Measurements from ENCODE around the gene CBX7. TPM values are rescaled to one million over a fixed set of nuclear protein-coding genes. Genes with fewer than 3 reads are reported as not detected.

The CBX7 gene
- total RNA-seq, 1 donor, result 8.0 TPM

- TF ChIP-seq CTCF (IDR thresholded peaks at IDR 0.05; ENCODE audit: insufficient read depth, low read length), result no peak
- DNase-seq (ENCODE audit: low read depth), result no peak
- no peak overlapping the region for H3K4me3 ChIP-seq (ENCODE audit: low read depth, low read length)
Observed at GRCh38 chr22:39110631-39111561, 41.6 kb downstream of the CBX7 start.

- no peak overlapping the region for H3K4me3 ChIP-seq (ENCODE audit: low read depth, low read length)
- DNase-seq (ENCODE audit: low read depth), result no peak
- no peak for TF ChIP-seq CTCF (IDR thresholded peaks at IDR 0.05; ENCODE audit: insufficient read depth, low read length)
Observed at GRCh38 chr22:39109361-39109760, 43.1 kb downstream of the CBX7 start.

DNA sequence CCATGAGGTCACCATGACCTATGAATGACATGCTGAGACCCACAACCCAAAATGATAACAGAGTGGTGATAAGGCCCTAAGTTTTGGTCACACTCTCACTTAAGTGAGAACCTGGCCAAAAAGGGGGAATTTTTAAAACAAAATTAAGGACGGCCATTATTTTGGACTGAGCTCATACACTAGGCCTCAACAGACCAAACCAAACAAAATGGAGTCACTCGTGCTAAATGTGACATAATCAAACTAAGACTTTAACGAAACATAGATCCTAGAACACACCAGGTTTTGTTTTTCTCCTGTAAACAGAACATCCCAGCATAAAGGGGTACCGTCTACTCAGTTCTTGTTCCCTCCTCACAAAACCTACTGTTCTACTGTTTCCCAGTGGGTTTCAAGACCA is 44.0 kb downstream of the CBX7 start:
- no peak overlapping the region for H3K4me3 ChIP-seq (ENCODE audit: low read depth, low read length)
- DNase-seq (ENCODE audit: low read depth), result no peak
- TF ChIP-seq CTCF (IDR thresholded peaks at IDR 0.05; ENCODE audit: insufficient read depth, low read length), result no peak

DNA sequence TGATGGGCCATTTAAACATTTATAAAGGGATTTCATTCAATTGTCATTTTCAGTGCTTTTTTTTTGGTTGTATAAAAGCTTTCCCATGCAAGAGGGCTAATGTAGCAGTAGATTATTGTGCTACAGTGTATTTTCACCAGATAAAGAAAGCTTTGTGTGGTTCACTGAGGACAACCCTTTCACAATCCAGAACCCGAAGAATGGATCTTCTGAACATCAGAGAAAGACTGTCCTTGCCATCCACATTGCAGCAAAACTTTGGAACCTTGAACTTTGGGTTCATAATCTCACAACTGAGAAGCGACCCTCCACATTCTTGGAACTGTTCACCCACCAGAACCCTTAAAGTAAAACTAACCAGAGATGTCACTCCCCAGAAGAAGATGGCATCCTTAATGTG is 46.2 kb downstream of the CBX7 start:
- no peak for DNase-seq (ENCODE audit: low read depth)
- TF ChIP-seq CTCF (IDR thresholded peaks at IDR 0.05; ENCODE audit: insufficient read depth, low read length), result no peak
- no peak overlapping the region for H3K4me3 ChIP-seq (ENCODE audit: low read depth, low read length)

DNA sequence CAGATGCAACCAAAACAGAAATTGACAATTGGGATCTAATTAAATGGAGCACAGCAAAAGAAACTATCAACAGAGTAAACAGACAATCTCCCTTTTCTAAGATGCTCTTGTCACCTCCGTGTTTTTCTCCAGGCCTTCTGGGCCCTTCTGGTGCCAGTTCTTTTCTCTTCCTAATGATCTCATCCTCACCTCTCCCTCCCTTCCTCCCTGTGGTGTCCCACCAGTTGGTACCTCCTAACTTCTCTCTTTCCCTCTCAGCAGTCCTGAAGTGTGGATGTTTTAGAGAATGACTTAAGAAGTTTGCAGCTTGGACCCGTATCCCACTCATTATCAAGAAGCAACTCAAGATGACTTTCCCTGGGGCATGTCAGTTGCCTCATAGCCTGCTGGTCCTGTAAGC is 49.0 kb downstream of the CBX7 start:
- H3K4me3 ChIP-seq (ENCODE audit: low read depth, low read length), result no peak overlapping the region
- DNase-seq (ENCODE audit: low read depth), result no peak
- TF ChIP-seq CTCF (IDR thresholded peaks at IDR 0.05; ENCODE audit: insufficient read depth, low read length), result no peak

DNA sequence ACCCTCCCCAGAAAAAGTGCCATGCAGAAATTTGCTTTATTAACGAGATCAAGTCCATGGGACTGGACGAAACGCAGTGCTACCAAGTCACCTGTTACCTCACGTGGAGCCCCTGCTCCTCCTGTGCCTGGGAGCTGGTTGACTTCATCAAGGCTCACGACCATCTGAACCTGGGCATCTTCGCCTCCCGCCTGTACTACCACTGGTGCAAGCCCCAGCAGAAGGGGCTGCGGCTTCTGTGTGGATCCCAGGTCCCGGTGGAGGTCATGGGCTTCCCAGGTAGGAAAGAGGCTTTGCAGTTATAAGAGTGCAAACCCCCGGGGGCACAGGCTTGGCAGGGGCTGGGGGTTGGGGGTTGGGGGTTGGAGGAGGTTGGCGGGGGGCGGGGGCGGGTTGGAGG is 51.3 kb downstream of the CBX7 start:
- DNase-seq (ENCODE audit: low read depth), result no peak
- H3K4me3 ChIP-seq (ENCODE audit: low read depth, low read length), result no peak overlapping the region
- no peak for TF ChIP-seq CTCF (IDR thresholded peaks at IDR 0.05; ENCODE audit: insufficient read depth, low read length)

All from fibroblast of the aortic adventitia (primary cell).